Left lobe of liver (tissue), 2 donors: ENCODE data around the gene STRN3. TPM values are rescaled to one million over a fixed set of nuclear protein-coding genes. Genes with fewer than 3 reads are reported as not detected.
"Not testable (repeated sequence)": the region's sequence is repeated elsewhere in the genome, so short reads cannot be mapped to it uniquely, and the experiment has no call there.

Source experiments
- ATAC-seq: fragments of 200-7000 bp; cut with Tn5 transposase; one replicate; pipeline ENCODE4 v1.9.1; 2020; ENCODE audit warnings: mild to moderate bottlenecking, moderate library complexity
- DNase-seq: peaks from one replicate; pipeline ENCODE4 v3.0.0-alpha.2; 2020; ENCODE audit warnings: low spot score
- total RNA-seq: library from RNA; stranded (reverse); gene quantifications from one replicate; pipeline ENCODE4 v1.2.1, GENCODE V29; 2021
- donor health status: DM: no; HTN: no; CAD: no; lungs with moderate emphysema.
- donor health status: DM: no; HTN: yes; CAD: no.

Gene STRN3
- total RNA-seq, 1 donor from 2014 or later: 19.7 TPM

DNA sequence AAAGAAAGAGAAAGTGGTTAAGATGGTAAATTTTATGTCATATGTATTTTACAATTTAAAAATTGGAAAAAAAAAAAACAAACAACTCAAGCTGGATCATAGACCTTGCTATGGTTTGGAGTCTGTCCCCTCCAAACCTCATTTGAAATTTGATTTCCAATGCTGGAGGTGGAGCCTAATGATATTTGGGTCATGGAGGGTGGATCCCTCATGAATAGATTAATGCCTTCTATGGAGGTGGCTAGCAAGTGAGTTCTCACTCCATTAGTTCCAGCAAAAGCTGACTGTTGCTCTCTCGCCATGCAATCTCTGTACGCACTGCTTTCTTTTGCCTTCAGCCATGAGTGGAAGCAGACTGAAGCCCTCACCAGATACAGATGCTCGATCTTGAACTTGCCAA lies 22.9 kb downstream of the STRN3 start:
- DNase-seq (no peak), ATAC-seq (peak; percentile 42)

DNA sequence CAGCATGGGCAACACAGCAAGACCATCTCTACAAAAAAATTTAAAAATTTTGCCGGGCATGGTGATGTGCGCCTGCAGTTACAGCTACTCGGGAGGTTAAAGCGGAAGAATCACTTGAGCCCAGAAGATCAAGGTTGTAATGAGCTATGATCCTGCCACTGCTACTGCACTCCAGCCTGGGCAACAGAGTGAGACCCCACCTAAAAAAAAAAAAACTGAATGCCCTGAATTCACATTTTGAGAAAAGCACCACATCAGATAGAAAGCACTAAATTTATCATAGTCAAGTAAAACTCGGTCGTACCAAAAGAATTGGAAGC lies 24.9 kb downstream of the STRN3 start:
- no peak for DNase-seq
- ATAC-seq: no peak

DNA sequence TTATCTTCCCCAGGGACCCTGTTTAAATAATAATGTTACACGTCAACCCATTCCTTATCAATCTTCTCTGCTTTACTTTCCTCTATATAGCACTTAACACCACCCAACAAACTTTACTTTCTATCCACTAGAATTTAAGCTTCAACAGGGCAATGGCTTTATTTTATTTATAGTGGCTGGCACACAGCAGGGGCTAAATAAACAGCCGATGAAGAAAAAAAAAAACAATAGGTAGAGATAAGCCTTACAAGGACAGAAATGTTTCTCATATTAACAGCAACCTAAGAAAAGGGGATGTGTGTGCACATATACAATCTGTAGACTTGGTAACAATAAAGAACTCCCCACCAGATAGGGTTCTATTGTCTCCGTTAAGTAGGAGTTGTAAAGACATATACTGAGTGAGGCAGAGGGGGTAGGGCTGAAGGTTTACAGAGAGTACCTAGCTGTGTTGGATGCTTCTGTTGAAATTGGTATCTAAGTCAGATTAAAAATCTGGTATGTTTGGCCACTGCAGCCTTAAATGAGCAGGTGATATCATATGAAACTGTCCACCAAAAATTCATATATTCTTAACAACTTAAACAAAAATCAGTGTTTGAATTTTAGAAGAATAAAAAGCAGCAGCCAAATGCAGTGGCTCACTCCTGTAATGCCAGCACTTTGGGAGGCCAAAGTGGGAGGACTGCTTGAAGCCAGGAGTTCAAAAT lies 25.4 kb downstream of the STRN3 start:
- DNase-seq (no peak), ATAC-seq (no peak)

DNA sequence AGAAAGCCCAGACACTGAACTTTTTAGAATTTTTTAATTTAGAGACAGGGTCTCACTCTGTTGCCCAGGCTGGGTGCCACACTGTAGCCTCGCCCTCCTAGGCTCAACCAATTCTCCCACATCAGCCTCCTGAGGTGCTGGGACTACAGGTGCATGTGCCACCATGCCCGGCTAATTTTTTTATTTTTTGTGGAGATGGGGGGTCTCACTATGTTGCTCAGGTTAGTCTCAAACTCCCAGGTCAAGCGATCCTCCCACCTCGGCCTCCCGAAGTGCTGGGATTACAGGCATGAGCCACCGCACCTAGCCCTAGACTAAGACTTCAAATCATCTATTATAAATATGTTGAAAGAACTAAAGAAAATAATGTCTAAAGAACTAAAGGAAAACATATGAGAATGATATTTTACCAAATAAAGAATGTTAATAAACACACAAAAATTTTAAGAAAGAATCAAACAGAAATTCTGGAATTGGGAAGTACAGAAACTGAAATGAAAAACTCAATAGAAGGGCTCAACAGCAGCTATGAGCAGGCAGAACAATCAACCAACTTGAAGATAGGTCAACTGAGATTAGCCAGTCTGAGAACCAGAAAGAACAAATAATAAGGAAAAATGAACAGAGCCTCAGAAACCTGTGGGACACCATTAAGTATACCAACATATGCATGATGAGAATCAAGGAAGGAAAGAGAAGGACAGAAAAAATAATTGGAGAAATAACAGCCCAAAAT lies 27.0 kb downstream of the STRN3 start:
- DNase-seq (no peak), ATAC-seq (no peak)

DNA sequence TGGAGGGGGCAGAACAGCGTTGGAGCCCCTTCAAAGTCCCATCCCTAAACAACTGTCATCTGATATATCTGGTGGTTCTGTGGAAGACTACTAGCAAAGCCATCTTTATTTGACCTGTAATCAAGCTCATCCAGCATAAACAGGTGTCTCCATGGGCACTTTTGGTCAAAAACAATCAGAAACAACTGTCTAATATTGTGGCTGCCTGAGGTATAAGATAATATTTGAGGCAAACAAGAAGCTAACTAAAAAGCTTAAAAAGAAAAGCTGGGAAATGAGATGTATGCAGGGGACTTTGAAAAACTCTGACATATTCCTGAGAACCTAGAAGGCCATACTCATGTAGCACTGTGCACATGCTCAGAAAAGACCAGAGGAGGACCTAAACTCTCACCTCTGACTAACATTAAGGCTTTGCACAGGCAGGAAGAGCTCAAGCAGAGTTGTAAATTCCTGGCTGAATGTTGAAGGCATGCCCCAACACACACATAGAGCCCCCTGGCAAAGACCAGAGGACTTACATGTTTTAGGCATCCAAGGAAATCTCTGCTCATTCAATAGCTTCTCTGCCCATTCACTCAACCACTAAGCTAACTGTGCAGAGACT lies 28.0 kb downstream of the STRN3 start:
- no peak for ATAC-seq
- no peak for DNase-seq

DNA sequence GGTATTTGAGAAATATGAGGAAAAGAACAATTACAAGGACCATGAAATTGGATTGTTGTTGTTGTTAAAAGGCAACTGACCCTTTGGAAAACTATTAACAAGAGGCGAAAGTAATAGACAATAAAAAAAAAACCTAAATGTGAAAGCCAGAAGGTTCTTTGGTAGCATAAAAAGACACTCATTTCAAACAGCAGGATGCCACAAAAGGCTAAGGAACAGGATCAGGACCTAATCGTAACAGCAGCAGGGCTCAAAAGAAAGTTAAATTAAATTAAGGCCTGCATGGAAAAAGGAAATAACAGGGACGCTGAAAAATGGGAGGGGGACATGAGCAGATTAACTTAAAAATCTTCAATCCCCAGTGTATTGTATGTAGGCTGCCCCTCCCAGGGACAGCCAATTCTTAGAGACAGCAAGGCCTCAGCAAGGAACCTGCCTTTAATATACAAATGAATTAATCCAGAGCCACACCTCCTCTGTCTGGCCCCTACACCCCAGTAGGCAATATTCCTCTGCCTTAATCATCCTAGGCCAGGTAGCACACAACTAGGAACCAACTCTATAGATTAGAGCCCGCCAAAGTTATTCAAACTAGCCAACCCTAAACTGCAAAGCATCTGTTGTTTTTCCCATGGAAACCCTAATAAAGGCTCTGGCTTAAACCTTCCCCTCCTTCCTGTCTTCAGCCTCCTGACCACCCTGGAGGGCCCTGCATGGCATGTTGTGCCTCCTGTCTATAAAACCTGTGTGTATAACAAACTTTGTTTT lies 29.1 kb downstream of the STRN3 start:
- no peak for DNase-seq

DNA sequence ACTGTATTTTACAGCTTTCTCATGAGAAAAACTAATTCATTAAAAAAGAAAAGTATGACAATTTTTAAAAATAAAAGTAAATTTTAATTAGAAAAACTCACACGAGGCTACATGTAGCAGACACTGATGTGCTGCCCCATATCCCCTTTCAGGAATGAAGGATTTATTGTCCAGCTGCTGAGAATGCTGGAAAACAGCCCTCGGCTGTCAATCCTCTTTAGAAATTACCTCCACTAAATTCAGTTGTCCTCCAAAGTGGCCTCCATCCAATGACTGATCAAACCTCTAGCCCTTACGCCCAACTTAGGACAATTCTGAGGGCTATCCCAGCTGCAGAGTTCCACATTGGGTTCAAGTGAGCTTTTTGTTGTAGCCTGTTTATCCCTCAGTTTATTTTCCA lies 30.5 kb downstream of the STRN3 start:
- DNase-seq: no peak

More for the DNA sequence above, 29.1 kb downstream of the STRN3 start:
- ATAC-seq: no peak

DNA sequence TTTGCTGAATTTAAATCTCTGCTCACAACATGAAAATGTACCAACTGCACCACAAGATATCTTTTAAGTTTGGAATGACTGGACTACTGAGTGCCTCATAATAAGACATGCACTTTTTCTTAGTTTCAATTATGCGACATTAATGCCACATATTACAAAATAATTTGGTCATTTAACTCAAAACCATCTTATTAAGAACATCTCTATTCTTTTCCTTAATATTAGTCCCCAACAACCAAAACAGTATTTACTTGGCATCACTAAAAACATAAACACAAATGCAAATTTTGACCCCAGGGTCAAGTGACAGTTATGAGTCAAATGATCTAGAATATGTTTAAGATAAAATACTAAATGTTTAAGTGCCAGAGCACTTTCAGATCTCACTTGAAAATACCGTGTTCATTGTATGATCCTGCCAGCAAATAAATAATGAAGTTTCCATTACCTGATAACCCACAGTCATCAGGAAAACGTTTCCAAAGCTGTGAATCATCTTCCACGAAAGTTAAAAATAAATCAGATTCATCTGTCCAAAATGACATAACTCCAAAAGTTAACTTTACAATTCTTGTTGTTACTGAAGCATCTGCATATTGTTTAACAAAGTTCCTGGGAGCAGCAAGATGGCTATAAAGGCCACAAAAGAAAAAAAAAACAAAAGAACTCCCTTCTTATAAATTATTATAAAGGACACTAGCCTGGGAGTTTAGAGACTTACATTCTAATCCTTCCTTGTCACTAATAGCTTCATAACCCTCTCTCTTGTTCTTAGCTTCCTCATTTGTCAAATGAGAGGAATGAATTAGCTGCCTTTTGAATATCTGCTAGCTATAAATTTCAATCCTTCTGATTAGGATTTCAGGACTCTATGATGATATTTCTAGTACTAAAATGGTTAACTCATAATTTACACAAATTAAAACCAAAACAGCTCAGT lies 31.2 kb downstream of the STRN3 start:
- ATAC-seq: no peak
- DNase-seq: no peak

More for the DNA sequence above, 30.5 kb downstream of the STRN3 start:
- peak; percentile 17 for ATAC-seq

DNA sequence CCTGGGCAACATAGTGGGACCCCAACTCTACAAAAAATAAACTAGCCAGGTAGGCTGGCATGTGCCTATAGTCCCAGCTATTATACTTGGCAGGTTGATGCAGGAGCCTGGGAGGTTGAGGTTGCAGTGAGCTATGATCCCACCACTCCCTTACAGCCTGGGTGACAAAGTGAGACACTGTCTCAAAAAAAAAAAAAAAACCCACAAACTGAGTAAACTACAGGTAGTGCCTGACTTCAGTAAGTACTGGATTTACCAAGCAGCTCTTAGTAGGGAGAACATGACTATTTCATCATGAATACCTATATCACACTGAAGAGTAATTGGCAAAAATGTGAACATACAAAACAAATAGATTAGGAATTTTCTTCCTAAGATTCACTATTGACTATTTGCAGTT lies 33.1 kb downstream of the STRN3 start:
- DNase-seq (no peak), ATAC-seq (no peak)

DNA sequence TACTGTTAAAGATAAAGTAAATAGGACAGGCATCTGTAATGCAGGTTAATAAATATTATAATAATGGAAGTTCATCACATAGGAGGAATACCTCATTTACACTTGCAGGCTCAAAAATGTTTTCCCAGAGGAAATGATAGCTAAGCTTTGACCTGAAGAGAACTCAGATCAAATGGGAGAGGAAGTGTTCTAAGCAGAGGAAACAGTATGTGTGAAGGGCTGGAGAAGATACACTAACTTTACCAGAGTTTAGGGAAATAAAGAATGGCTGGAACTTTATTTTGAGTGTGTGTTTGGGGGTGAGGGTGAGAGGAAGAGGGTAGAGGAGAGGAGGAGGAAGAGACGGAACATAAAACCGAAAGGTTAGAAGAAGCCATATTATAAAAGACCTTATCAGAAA lies 34.8 kb downstream of the STRN3 start:
- DNase-seq (no peak), ATAC-seq (peak; percentile 36)

DNA sequence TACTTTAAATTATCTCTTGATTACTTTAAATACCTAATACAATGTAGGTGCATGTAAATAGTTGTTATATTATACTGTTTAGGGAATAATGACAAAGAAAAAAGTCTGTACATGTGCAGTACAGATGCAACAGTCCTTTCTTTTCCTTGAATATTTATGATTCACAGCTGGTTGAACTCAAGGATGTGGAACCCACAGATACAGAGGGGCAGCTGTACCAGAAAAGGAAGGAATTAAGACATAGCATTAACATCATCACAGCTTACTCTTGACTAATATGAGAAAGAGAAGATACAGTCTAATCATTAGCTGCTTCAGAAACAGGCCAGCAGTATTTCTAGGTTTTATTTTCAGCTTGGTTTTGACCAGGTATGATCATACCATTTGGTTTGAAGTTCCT lies 35.4 kb downstream of the STRN3 start:
- ATAC-seq: peak; percentile 6
- no peak for DNase-seq

DNA sequence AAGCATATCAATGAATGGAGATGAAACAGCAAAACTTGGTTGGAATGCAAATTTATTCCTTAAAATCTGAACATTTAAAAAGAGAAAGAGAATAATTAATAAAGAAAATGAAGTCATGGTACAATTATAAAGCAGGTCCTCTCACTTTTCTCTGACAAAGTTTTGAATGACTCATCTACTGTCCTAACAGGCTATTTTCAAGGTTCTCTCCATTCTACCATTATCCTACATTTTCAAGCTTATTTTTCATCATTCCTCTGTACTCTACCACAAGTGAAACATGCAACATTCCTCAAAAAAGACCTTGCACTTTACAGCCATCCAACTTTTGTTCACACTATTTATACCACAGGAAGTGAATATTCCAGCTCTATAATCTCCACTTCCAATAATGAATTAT lies 37.7 kb downstream of the STRN3 start:
- no peak for ATAC-seq
- DNase-seq: no peak

DNA sequence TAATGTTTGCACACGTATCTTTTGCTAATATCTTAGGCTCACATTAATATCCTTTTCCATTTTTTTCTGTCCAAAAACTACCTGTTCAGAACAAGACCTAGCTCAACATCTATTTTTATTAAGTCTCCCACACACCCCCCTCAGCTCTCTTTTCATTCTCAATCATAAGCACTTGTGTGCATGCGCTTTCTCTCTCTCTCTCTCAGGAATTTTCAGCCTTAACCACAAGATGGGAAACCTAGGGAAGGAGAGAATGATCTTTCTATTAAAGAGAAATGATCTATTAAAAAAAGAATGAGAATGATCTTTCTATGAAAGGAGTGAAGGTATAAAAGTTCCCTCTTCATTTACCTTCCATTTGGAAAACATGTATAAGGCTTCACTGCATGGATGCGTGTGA lies 40.4 kb downstream of the STRN3 start:
- ATAC-seq: no peak
- no peak for DNase-seq

DNA sequence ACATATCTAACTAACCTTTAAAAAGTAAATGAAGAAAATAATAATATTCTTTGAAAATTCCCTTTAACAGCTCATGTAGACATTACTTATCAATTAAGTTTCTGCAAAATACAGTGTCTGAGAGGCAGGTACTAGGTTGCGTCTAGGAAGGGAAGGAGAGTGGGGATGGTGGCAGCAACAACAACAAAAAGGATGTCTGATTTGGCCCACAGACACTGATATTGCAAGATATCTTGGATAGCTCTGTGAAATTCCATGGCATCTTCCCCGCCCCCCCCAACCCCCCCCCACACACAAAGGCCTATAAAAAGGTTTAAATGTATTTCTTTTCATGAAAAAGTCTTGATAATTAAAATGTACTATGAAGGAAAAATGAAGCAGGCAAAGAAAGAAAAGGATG lies 42.3 kb downstream of the STRN3 start:
- DNase-seq (no peak), ATAC-seq (no peak)

DNA sequence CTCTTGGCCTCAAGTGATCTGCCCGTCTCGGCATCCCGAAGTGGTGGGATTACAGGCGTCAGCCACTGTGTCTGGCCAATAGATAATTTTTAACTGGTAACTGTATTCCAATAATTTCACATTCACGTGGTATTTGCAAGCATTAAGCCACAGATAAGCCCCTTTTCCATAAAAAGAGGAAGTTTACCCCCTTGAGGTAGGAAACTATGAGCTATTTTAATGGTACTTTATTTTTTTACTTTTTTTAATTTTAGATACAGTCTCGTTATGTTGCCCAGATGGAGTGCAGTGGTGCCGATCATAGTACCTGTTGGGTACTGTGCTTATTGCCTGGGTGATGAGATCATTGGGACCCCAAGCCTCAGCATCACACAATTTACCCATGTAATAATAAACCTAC lies 43.6 kb downstream of the STRN3 start:
- ATAC-seq (no peak), DNase-seq (no peak)

DNA sequence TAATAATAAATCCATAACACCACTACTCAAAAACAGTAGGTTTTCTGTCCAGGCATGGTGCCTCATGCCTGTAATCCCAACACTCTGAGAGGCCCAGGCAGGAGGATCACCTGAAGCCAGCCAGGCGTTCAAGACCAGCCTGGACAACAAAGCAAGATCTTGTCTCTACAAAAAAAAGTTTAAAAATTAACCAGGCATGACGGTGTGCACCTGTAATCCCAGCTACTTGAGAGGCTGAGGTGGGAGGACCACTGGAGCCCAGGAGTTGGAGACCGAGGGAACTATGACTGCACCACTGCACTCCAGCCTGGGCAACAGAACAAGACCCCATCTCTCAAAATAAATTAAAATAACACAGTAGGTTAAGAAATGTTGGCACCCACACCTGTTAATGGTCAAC lies 45.2 kb downstream of the STRN3 start:
- ATAC-seq: no peak
- no peak for DNase-seq

DNA sequence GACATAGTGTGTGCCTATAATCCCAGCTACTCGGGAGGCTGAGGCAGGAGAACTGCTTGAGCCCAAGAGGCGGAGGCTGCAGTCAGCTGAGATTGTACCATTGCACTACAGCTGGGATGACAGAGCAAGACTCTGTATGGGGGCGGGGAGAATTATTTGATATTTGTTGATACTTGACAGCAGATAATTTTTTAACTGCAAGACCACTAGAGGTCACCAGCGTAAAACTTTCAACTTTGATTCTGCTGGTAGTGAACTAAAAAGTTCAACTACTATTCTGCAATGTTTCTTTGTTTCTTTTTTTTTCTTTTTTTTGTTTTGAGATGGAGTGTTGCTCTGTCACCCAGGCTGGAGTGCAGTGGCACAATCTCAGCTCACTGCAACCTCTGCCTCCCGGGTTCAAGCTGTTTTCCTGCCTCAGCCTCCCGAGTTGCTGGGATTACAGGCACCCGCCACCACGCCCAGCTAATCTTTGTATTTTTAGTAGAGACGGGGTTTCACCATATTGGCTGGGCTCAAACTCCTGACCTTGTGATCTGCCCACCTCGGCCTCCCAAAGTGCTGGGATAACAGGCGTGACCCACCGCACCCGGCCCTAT lies 46.0 kb downstream of the STRN3 start:
- ATAC-seq: peak; percentile 91
- not testable (repeated sequence) for DNase-seq

DNA sequence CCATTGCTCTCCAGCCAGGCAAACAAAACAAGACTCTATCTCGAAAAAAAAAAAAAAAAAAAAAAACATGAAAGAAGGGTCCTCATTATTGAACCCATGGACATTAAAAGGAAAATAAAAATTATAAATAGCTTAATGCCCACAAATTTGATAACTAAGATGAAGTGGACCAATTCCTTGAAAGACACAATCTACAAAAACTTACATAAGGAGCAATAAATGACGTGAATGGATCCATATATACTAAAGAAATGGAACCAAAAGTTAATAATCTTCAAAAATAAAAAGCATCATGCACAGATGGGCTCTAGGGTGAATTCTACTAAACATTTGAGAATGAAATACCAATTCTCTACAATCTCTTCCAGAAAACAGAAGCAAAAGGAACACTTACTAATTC lies 48.4 kb downstream of the STRN3 start:
- DNase-seq (no peak), ATAC-seq (no peak)

DNA sequence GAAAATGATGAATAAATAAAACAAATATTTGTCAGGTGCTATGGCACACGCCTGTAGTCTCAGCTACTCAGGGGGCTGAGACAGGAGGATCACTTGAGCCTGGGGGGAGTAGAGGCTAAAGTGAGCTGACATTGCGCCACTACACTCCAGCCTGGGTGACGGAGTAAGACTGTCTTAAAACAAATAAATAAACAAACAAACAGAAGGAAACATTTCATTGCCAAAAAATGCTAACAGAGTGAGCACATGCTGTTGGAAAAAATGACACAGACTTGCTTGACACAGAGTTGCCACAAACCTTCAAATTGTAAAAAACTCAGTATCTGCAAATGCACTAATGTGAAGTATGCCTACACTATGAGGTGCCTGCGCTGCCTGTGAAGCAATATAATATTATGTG lies 51.6 kb downstream of the STRN3 start:
- ATAC-seq (peak; percentile 19), DNase-seq (no peak)
